HCT116 (cell line): ENCODE results near the gene B3GALT5. TPM values are rescaled to one million over a fixed set of nuclear protein-coding genes. Genes with fewer than 3 reads are reported as not detected.

Experiments used
- ATAC-seq: fragments of 200-7000 bp; cut with Tn5 transposase; 2 replicates; pipeline ENCODE4 v1.9.1; 2020; ENCODE audit warnings: mild to moderate bottlenecking, moderate library complexity
- BruUV-seq: library from RNA; stranded (reverse); fragments of 400-500 nt; replicated peaks from 2 replicates; lab custom pipeline; 2021; lab: Mats Ljungman, UMichigan
- CTCF ChIA-PET: fragments of 300-600 bp; sonication (Branson Sonifier 250); formaldehyde crosslinking; loops from one replicate; lab custom pipeline; 2021; ENCODE audit warnings: antibody characterized with exemption; lab: Charles Lee
- POLR2A ChIA-PET: fragments of 300-600, 350-600 bp; sonication (Branson Sonifier 250); formaldehyde crosslinking; loops from one replicate; lab custom pipeline; 2021; ENCODE audit warnings: antibody characterized with exemption; lab: Charles Lee
- RAD21 ChIA-PET, 2 experiments: fragments of 300-600 bp; sonication (Branson Sonifier 250); formaldehyde crosslinking; loops; one replicate each; lab custom pipeline; 2023; ENCODE audit warnings: low total read pairs in 2 of 2; ENCODE audit not compliant: uncharacterized antibody in 2 of 2, unreplicated experiment in 2 of 2, low non-redundant PET in 1 of 2; lab: Charles Lee
- DNase-seq: peaks from one replicate; pipeline ENCODE4 v3.0.0-alpha.2; 2010; ENCODE audit warnings: low read depth, low spot score
- H2AFZ ChIP-seq: fragments of 200-600 bp; shearing (Covaris generic), sonication (generic); 2 replicates; pipeline ENCODE4 v1.6.1; 2017; ENCODE audit warnings: low read depth, mixed run types, mixed read lengths, antibody characterized with exemption, low read length; ENCODE audit not compliant: poor library complexity, severe bottlenecking
- H3K27ac ChIP-seq: 2 replicates; pipeline ENCODE4 v1.5.1; 2012; ENCODE audit warnings: low read depth, low read length
- H3K27me3 ChIP-seq: fragments of 200-600 bp; sonication (generic); 2 replicates; pipeline ENCODE4 v1.6.1; 2016; ENCODE audit warnings: mixed run types, low read length, mixed read lengths; ENCODE audit not compliant: insufficient read depth
- H3K36me3 ChIP-seq, 2 experiments: fragments of 200-500 bp in 1 of 2; fragments of 200-600 bp in 1 of 2; sonication (Bioruptor generic) in 1 of 2; sonication (generic) in 1 of 2; 2 replicates each; pipeline versions ENCODE4 v1.5.1 to v1.6.1; 2014 to 2016; ENCODE audit warnings: low read length in 2 of 2, inconsistent platforms in 1 of 2, mixed read lengths in 1 of 2, mixed run types in 1 of 2; ENCODE audit not compliant: insufficient read depth in 2 of 2, control insufficient read depth in 1 of 2
- H3K4me1 ChIP-seq, 2 experiments: fragments of 200-600 bp in 1 of 2; sonication (generic) in 1 of 2; 2 replicates each; pipeline versions ENCODE4 v1.5.1 to v1.6.1; 2012 to 2017; ENCODE audit warnings: low read length in 2 of 2, inconsistent platforms in 1 of 2, mild to moderate bottlenecking in 1 of 2, mixed read lengths in 1 of 2, mixed run types in 1 of 2, moderate library complexity in 1 of 2; ENCODE audit not compliant: insufficient read depth in 2 of 2, control insufficient read depth in 1 of 2
- H3K4me2 ChIP-seq: fragments of 200-600 bp; sonication (generic); 2 replicates; pipeline ENCODE4 v1.6.1; 2017; ENCODE audit warnings: mixed run types, low read length, mixed read lengths
- H3K4me3 ChIP-seq, 2 experiments: fragments of 200-600 bp in 1 of 2; sonication (generic) in 1 of 2; replicated peaks in 1 of 2; 2 replicates each; pipeline ENCODE4 v1.5.1; 2011 to 2016; ENCODE audit warnings: low read length in 2 of 2, control low read depth in 1 of 2, low read depth in 1 of 2, mild to moderate bottlenecking in 1 of 2, mixed read lengths in 1 of 2, mixed run types in 1 of 2
- H3K79me2 ChIP-seq: fragments of 200-600 bp; sonication (generic); 2 replicates; pipeline ENCODE4 v1.6.1; 2017; ENCODE audit warnings: mild to moderate bottlenecking, mixed run types, low read length, moderate library complexity, mixed read lengths; ENCODE audit not compliant: insufficient read depth
- H3K9ac ChIP-seq: fragments of 200-600 bp; sonication (generic); 2 replicates; pipeline ENCODE4 v1.6.1; 2016; ENCODE audit warnings: low read length, mixed read lengths
- H3K9me2 ChIP-seq: fragments of 200-600 bp; sonication (generic), shearing (Covaris generic); 2 replicates; pipeline ENCODE4 v1.6.1; 2017; ENCODE audit warnings: mixed run types, mild to moderate bottlenecking, moderate library complexity; ENCODE audit not compliant: insufficient read depth
- H3K9me3 ChIP-seq, 2 experiments: fragments of 200-500 bp in 1 of 2; fragments of 200-600 bp in 1 of 2; sonication (Bioruptor generic) in 1 of 2; sonication (generic) in 1 of 2; 2 replicates each; pipeline ENCODE4 v1.6.1; 2014 to 2017; ENCODE audit warnings: low read length in 2 of 2, mixed read lengths in 2 of 2, inconsistent platforms in 1 of 2, low read depth in 1 of 2, mild to moderate bottlenecking in 1 of 2, mixed run types in 1 of 2, moderate library complexity in 1 of 2; ENCODE audit not compliant: control insufficient read depth in 1 of 2, insufficient read depth in 1 of 2
- H4K20me1 ChIP-seq: fragments of 200-600 bp; sonication (generic), shearing (Covaris generic); 2 replicates; pipeline ENCODE4 v1.6.1; 2017; ENCODE audit warnings: mixed run types, mild to moderate bottlenecking, moderate library complexity; ENCODE audit not compliant: insufficient read depth
- ATF3 ChIP-seq: IDR thresholded peaks from 2 replicates; pipeline ENCODE4 v1.6.1; 2012
- EZH2phosphoT487 ChIP-seq: fragments of 200-600 bp; IDR thresholded peaks from 2 replicates; pipeline ENCODE4 v1.6.1; 2018; ENCODE audit warnings: antibody characterized with exemption, borderline replicate concordance
- MAX ChIP-seq: IDR thresholded peaks from 2 replicates; pipeline ENCODE4 v1.6.1; 2012
- POLR2A ChIP-seq: IDR thresholded peaks from 2 replicates; pipeline ENCODE4 v1.7.0; 2011; ENCODE audit warnings: borderline replicate concordance; ENCODE audit not compliant: insufficient read depth, insufficient read length; ENCODE audit errors: extremely low read depth
- RAD21 ChIP-seq: IDR thresholded peaks from 2 replicates; pipeline ENCODE4 v1.6.1; 2012; ENCODE audit warnings: low read depth, mild to moderate bottlenecking
- REST ChIP-seq: IDR thresholded peaks from 2 replicates; pipeline ENCODE4 v1.6.1; 2012; ENCODE audit warnings: low read depth
- SIN3A ChIP-seq: IDR thresholded peaks from 2 replicates; pipeline ENCODE4 v1.6.1; 2012; ENCODE audit warnings: low read depth
- SP1 ChIP-seq: IDR thresholded peaks from 2 replicates; pipeline ENCODE4 v1.6.1; 2012; ENCODE audit warnings: low read depth
- ZFX ChIP-seq: fragments of 450-650 bp; IDR thresholded peaks from 2 replicates; pipeline ENCODE4 v1.6.1; 2017
- intact Hi-C: fragments of 100-400 bp; cut with micrococcal nuclease; formaldehyde crosslinking; loops from 2 replicates; pipeline ENCODE4 v1.10.0; 2022
- total RNA-seq: library from RNA; stranded (reverse); gene quantifications from one replicate; pipeline ENCODE4 v1.2.1, GENCODE V29; 2021; ENCODE audit not compliant: unreplicated experiment

Gene B3GALT5
- total RNA-seq, 1 experiment from 2014 or later = 1.2 TPM

GRCh38 chr21:39650306-39650705 lies 37.6 kb downstream of the B3GALT5 start:
- POLR2A ChIA-PET = interaction anchor here (0.8 kb wide), 1 partner anchor 16 kb away, joined by 3 read pairs; no protein-coding TSS in a partner anchor
- Histone ChIP-seq H3K4me3 (no peak overlapping the region), H3K9me3 (no peaks in the 10 kb centered on the region), H3K4me2 (no peak overlapping the region), H3K79me2 (no peaks in the 10 kb centered on the region), H3K36me3 (no peaks in the 10 kb centered on the region), H3K9me2 (no peaks in the 10 kb centered on the region), H3K4me1 (peaks cover 0 to 8% of the 10 kb centered on the region in 2 experiments; a peak in 2 of 4 replicates), H4K20me1 (no peaks in the 10 kb centered on the region), H3K9ac (no peak overlapping the region), H3K27me3 (no peaks in the 10 kb centered on the region), H2AFZ (no peak overlapping the region), H3K27ac (no peak overlapping the region)
- intact Hi-C loops = loop anchor here (10.0 kb wide), 1 partner anchor 56 kb away; no protein-coding TSS in a partner anchor
- CTCF ChIA-PET = no interaction called here
- BruUV-seq = no TSS peak
- no peak for DNase-seq
- ATAC-seq = no peak
- TF ChIP-seq REST (no peak), POLR2A (no peak), ATF3 (no peak), EZH2phosphoT487 (no peak), SIN3A (no peak), MAX (no peak), SP1 (no peak), ZFX (no peak), RAD21 (no peak)
- RAD21 ChIA-PET = no interaction called here
